ENCODE results near the gene CPLX1.

CPLX1 gene

GRCh38 chr4:858831-859451 is 33.0 kb upstream of the CPLX1 start:
- H3K9me3 Mint-ChIP-seq = no peaks in the 10 kb centered on the region
- H3K36me3 Mint-ChIP-seq (ENCODE audit: low read depth) = peaks cover 84% of the 10 kb centered on the region
- TF ChIP-seq CTCF (IDR thresholded peaks at IDR 0.05) = no peak
- no peak overlapping the region for H3K27ac Mint-ChIP-seq
- no peak overlapping the region for H3K4me3 Mint-ChIP-seq
- H3K4me1 Mint-ChIP-seq = peaks cover 19% of the 10 kb centered on the region
- DNase-seq = no peak
- H3K27me3 Mint-ChIP-seq (ENCODE audit: low read depth, poor library complexity) = no peaks in the 10 kb centered on the region

GRCh38 chr4:858041-858481 is 32.1 kb upstream of the CPLX1 start:
- Mint-ChIP-seq H3K9me3 (no peaks in the 10 kb centered on the region), H3K36me3 (ENCODE audit: low read depth) (peaks cover 87% of the 10 kb centered on the region), H3K4me3 (no peak overlapping the region), H3K27me3 (ENCODE audit: low read depth, poor library complexity) (no peaks in the 10 kb centered on the region), H3K27ac (peak overlapping the region; percentile 17), H3K4me1 (peaks cover 19% of the 10 kb centered on the region)
- TF ChIP-seq CTCF (IDR thresholded peaks at IDR 0.05) = no peak
- no peak for DNase-seq

GRCh38 chr4:857461-857860 is 31.5 kb upstream of the CPLX1 start:
- H3K4me3 Mint-ChIP-seq = no peak overlapping the region
- H3K27ac Mint-ChIP-seq = peak overlapping the region; percentile 17
- no peaks in the 10 kb centered on the region for H3K27me3 Mint-ChIP-seq (ENCODE audit: low read depth, poor library complexity)
- peaks cover 86% of the 10 kb centered on the region for H3K36me3 Mint-ChIP-seq (ENCODE audit: low read depth)
- no peak for DNase-seq
- no peak for TF ChIP-seq CTCF (IDR thresholded peaks at IDR 0.05)
- no peaks in the 10 kb centered on the region for H3K9me3 Mint-ChIP-seq
- H3K4me1 Mint-ChIP-seq = peaks cover 19% of the 10 kb centered on the region

GRCh38 chr4:856225-856901 is 30.4 kb upstream of the CPLX1 start:
- no peak overlapping the region for H3K27ac Mint-ChIP-seq
- no peak for DNase-seq
- peaks cover 19% of the 10 kb centered on the region for H3K4me1 Mint-ChIP-seq
- H3K4me3 Mint-ChIP-seq = no peak overlapping the region
- H3K9me3 Mint-ChIP-seq = no peaks in the 10 kb centered on the region
- TF ChIP-seq CTCF (IDR thresholded peaks at IDR 0.05) = no peak
- H3K36me3 Mint-ChIP-seq (ENCODE audit: low read depth) = peaks cover 78% of the 10 kb centered on the region
- H3K27me3 Mint-ChIP-seq (ENCODE audit: low read depth, poor library complexity) = no peaks in the 10 kb centered on the region

GRCh38 chr4:855880-856224 is 29.9 kb upstream of the CPLX1 start:
- Mint-ChIP-seq H3K4me3 (no peak overlapping the region), H3K9me3 (no peaks in the 10 kb centered on the region), H3K36me3 (ENCODE audit: low read depth) (peaks cover 77% of the 10 kb centered on the region), H3K4me1 (peaks cover 19% of the 10 kb centered on the region), H3K27ac (no peak overlapping the region), H3K27me3 (ENCODE audit: low read depth, poor library complexity) (no peaks in the 10 kb centered on the region)
- DNase-seq = no peak
- TF ChIP-seq CTCF (IDR thresholded peaks at IDR 0.05) = no peak

- no peak for DNase-seq
- H3K27me3 Mint-ChIP-seq (ENCODE audit: low read depth, poor library complexity) = no peaks in the 10 kb centered on the region
- TF ChIP-seq CTCF (IDR thresholded peaks at IDR 0.05) = no peak
- peaks cover 19% of the 10 kb centered on the region for H3K4me1 Mint-ChIP-seq
- H3K36me3 Mint-ChIP-seq (ENCODE audit: low read depth) = peaks cover 66% of the 10 kb centered on the region
- H3K4me3 Mint-ChIP-seq = no peak overlapping the region
- H3K27ac Mint-ChIP-seq = no peak overlapping the region
- H3K9me3 Mint-ChIP-seq = no peaks in the 10 kb centered on the region
Measured at GRCh38 chr4:854356-854755, 28.4 kb upstream of the CPLX1 start.
